NB4 (cell line): Measurements from ENCODE around the gene INSR.
"Not testable (repeated sequence)": the region's sequence is repeated elsewhere in the genome, so short reads cannot be mapped to it uniquely, and the experiment has no call there.

ENCODE experiments used
- DNase-seq: peaks from one replicate; pipeline ENCODE4 v3.0.0; 2010; ENCODE audit warnings: low read depth
- H3K4me3 ChIP-seq: one replicate; pipeline ENCODE4 v1.5.1; 2011; ENCODE audit warnings: mild to moderate bottlenecking, low read depth, low read length, moderate library complexity
- CTCF ChIP-seq: IDR thresholded peaks from one replicate; pipeline ENCODE4 v1.5.1; 2012; ENCODE audit warnings: low read depth, low read length
- MAX ChIP-seq: IDR thresholded peaks from 2 replicates; pipeline ENCODE4 v1.6.1; 2011; ENCODE audit warnings: low read depth, low read length
- MYC ChIP-seq: IDR thresholded peaks from 2 replicates; pipeline ENCODE4 v1.6.1; 2011; ENCODE audit warnings: low read depth, low read length
- POLR2A ChIP-seq: IDR thresholded peaks from 2 replicates; pipeline ENCODE4 v1.6.1; 2011; ENCODE audit warnings: mild to moderate bottlenecking; ENCODE audit not compliant: insufficient read length; ENCODE audit errors: extremely low read depth

INSR gene

GRCh38 chr19:7152568-7152967 lies 141.6 kb downstream of the INSR start:
- no peak overlapping the region for H3K4me3 ChIP-seq
- DNase-seq: no peak
- TF ChIP-seq POLR2A (no peak), MYC (no peak), MAX (no peak), CTCF (no peak)

- H3K4me3 ChIP-seq: no peak overlapping the region
- no peak for DNase-seq
- TF ChIP-seq MAX (no peak), POLR2A (no peak), CTCF (no peak), MYC (no peak)
These were observed 144.1 kb downstream of the INSR start for GRCh38 chr19:7149956-7150705.

GRCh38 chr19:7147119-7147675 lies 147.0 kb downstream of the INSR start:
- H3K4me3 ChIP-seq, DNase-seq: not testable (repeated sequence)

- DNase-seq, H3K4me3 ChIP-seq: not testable (repeated sequence)
These were observed 148.1 kb downstream of the INSR start for GRCh38 chr19:7146086-7146485.

- DNase-seq: no peak
- no peak overlapping the region for H3K4me3 ChIP-seq
- TF ChIP-seq MYC (no peak), MAX (no peak), POLR2A (no peak), CTCF (no peak)
These were observed 148.7 kb downstream of the INSR start for GRCh38 chr19:7145494-7145893.

- DNase-seq: no peak
- H3K4me3 ChIP-seq: no peak overlapping the region
These were observed 151.4 kb downstream of the INSR start for GRCh38 chr19:7142771-7143170.

More at GRCh38 chr19:7142771-7143170, 151.4 kb downstream of the INSR start:
- TF ChIP-seq POLR2A: no peak
- TF ChIP-seq CTCF: no peak
